NCI-H460 (cell line): ENCODE measurements around the gene ITPKA. TPM values are rescaled to one million over a fixed set of nuclear protein-coding genes. Genes with fewer than 3 reads are reported as not detected.

Experiments used
- DNase-seq: peaks from one replicate; pipeline ENCODE4 v3.0.0-alpha.2; 2016; ENCODE audit warnings: low read depth; ENCODE audit errors: extremely low read depth
- total RNA-seq: library from RNA; depleted of rRNA; stranded (reverse); fragments of >200 nt; shearing (Covaris generic); gene quantifications from 2 replicates; pipeline ENCODE4 v1.2.3, GENCODE V29; 2014

ITPKA gene
- total RNA-seq, 1 experiment from 2014 or later: 1.6 TPM

GRCh38 chr15:41507820-41508290 is 14.2 kb downstream of the ITPKA start:
- no peak for DNase-seq

- no peak for DNase-seq
Observed at GRCh38 chr15:41510728-41511127, 17.1 kb downstream of the ITPKA start.

- DNase-seq: no peak
Observed at GRCh38 chr15:41511331-41511898, 17.7 kb downstream of the ITPKA start.

GRCh38 chr15:41511899-41512369 is 18.3 kb downstream of the ITPKA start:
- no peak for DNase-seq

- DNase-seq: no peak
Observed at GRCh38 chr15:41512512-41512939, 18.9 kb downstream of the ITPKA start.

- DNase-seq: no peak
Observed at GRCh38 chr15:41512940-41513505, 19.3 kb downstream of the ITPKA start.

GRCh38 chr15:41513506-41514227 is 20.0 kb downstream of the ITPKA start, which contains the start of gene LTK:
TSS of gene LTK (minus strand) at chr15:41513827. CDS start at chr15:41513709, 118 bp downstream.
- DNase-seq: no peak

GRCh38 chr15:41517895-41518449 is 24.3 kb downstream of the ITPKA start:
- no peak for DNase-seq

- DNase-seq: no peak
Observed at GRCh38 chr15:41520636-41521035, 27.0 kb downstream of the ITPKA start.

- DNase-seq: no peak
Observed at GRCh38 chr15:41521614-41522013, 27.9 kb downstream of the ITPKA start.

GRCh38 chr15:41523097-41523496 is 29.4 kb downstream of the ITPKA start:
- DNase-seq: no peak

- no peak for DNase-seq
Observed at GRCh38 chr15:41530363-41530956, 36.8 kb downstream of the ITPKA start.

- DNase-seq: no peak
Observed at GRCh38 chr15:41535544-41535943, 41.9 kb downstream of the ITPKA start.

GRCh38 chr15:41536866-41537265 is 43.2 kb downstream of the ITPKA start:
- no peak for DNase-seq

GRCh38 chr15:41543521-41543870 is 49.8 kb downstream of the ITPKA start:
- DNase-seq: no peak

GRCh38 chr15:41544650-41545015 is 51.0 kb downstream of the ITPKA start:
- no peak for DNase-seq

- DNase-seq: no peak
Observed at GRCh38 chr15:41545218-41545617, 51.5 kb downstream of the ITPKA start.

- no peak for DNase-seq
Observed at GRCh38 chr15:41546851-41547786, 53.4 kb downstream of the ITPKA start.

GRCh38 chr15:41550066-41550775 is 56.5 kb downstream of the ITPKA start:
- no peak for DNase-seq
